NCI-H1436 treated with DMSO at 0.1 percent for 48 hours (cell line): ENCODE results near the gene PRMT1.
"Not testable (repeated sequence)": the region's sequence is repeated elsewhere in the genome, so short reads cannot be mapped to it uniquely, and the experiment has no call there.

Experiments used
- DNase-seq: peaks from one replicate; lab custom pipeline; 2025; lab: John Stamatoyannopoulos, UW

The PRMT1 gene

DNA sequence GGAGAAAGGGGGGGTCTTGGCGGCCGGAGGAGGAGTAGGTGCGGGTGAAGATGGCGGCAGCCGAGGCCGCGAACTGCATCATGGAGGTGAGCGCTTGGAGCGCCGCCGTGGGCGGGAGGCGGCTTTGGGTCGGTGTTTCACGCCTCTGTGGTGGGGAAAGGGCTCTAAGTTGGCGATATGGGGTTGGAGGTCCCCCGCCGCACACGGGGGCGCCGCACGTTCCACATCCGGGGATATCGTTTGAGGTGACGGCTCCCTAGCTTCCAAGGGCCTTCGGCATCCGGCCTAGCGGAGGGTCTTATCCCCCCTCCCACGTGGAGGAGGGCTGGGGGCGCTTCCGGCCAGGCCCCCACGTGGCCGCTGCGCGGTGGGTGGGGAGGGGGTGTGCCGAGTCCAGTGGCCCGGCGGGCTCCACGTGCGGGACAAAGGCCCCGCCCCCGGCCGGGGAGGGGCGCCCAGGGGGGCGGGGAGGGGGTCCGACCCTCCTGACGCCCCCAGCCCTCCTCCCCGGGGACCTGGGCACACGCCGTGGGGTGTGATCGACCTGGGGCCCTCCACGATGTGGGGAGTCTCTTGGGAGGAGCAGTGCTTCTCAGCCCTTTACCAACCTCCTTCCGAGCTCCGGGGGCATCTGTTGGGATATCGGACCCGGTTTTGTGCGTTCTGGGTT lies at the start of gene PRMT1:
PRMT1 (plus strand) TSS at position 41 of the 670 bp plus-strand sequence; CDS start at position 51, 10 bp downstream.
- no peak for DNase-seq

DNA sequence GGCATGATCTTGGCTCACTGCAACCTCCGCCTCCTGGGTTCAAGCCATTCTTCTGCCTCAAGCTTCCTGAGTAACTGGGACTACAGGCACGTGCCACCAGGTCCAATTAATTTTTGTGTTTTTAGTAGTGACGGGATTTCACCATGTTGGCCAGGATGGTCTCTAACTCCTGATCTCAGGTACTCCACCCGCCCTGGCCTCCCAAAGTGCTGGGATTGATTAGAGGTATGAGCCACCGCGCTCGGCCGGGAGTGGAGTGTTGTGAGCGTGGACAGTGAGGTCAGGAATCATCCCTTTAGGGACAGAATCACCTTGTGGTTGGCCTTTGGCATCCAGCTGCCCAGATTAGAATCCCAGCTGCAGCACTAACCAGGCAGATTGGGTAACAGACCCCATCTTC lies 47.4 kb upstream of the PRMT1 start:
- no peak for DNase-seq

- DNase-seq, result no peak
These were observed 46.0 kb upstream of the PRMT1 start for GRCh38 chr19:49631014-49631588.

DNA sequence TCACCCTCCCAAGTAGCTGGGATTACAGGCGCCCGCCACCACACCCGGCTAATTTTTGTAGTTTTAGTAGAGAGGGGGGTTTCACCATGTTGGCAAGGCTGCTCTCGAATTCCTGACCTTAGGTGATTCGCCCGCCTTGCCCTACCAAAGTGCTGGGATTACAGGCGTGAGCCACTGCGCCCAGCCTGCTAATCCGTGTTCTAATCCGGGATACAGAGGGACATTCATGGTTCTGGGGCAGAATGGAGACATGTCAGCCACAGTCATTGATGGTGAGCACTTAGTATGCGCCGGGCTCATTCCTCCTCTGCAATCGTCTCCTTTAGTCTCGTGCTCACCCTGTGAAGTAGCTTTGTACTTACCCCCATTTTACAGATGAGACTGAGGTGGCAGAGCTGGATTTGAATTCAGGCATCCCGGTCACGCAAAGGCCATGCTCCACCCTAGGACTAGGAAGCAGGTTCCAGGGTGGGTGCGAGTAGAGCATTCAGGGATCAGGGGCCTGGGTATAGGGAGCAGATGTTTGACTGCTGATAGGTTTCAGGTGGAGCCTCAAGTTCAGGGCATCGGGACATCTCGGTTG lies 45.4 kb upstream of the PRMT1 start:
- no peak for DNase-seq

- no peak for DNase-seq
These were observed 44.5 kb upstream of the PRMT1 start for GRCh38 chr19:49632576-49632975.

DNA sequence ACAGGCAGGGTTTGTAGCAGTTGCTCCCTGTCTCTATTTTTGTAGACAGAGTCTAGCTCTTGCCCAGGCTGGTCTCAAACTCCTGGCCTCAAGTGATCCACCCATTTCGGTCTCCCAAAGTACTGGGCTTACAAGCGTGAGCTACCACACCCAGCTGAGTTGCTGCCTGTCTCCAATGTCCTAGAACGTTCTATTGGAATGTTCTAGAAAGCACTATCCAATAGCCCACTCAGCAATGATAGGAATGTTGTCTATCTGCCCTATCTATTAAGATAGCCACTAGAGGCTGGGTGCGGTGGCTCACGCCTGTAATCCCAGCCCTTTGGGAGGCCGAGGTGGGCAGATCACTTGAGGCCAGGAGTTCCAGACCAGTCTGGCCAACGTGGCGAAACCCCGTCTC lies 43.8 kb upstream of the PRMT1 start:
- DNase-seq, result not testable (repeated sequence)

DNA sequence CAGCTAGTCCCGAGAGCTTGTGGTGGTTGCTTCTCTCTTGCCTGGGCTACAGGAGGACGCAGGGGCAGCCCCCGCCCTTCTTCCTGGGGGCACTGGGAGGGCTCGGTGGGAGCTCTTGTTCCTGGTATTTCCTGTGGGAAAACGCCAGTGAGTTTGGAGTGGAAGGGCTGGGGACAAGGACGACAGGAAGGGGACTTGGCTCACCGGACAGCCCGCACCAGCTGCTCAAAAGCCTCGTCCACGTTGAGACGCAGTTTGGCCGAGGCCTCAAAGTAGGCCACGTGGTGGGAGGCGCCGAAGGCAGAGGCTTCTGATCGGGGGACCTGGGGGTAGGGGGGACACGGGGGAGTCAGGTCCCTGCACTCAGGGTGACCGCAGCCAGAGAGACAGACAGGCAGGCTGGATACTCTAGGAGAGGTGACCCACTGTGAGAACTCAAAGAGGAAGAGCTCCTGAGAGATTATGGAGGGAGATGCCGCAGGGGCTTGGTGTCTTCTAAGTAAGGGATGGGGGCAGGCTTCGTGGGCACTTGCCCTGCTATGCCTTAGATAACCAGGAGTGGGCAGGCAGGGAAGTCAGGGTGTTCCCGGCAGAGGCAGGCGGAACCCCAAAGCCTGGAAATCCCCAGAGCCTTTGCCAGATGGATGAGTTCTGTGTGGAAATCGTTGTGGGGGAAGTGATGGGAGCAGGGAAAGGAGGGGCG lies 41.4 kb upstream of the PRMT1 start:
- no peak for DNase-seq

DNA sequence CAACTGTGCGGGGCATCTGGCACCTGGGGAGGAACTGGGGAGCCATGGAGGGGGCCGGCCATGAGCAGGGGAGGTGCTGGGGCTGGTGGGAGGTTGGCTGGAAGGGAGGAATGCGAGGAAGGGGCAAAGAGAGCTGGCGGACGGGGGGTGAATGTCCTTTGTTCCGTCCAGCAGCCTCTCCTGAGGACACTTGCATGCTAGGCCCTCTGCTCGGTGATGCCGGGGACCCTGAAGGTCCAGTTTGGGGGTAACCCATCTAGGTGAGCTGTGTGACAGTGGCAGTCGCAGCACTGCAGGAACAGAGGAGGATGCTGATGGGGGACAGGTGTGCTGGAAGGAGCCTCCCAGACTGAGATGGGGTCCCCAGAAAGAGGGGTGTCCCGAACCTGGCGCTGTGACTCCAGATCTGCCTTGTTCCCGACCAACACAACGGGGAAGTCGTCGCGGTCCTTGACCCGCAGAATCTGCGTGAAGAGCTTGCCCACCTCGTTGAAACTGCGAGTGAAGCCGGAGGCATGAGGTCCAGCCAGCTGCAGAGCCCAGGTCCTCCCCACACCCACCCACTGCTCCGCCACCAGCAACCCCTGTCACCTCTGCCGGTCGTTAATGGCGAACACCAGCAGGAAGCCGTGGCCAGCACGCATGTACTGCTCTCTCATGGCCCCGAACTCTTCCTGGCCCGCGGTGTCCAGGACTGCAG lies 40.7 kb upstream of the PRMT1 start:
- DNase-seq, result no peak

GRCh38 chr19:49637821-49638738 lies 39.0 kb upstream of the PRMT1 start:
- DNase-seq, result no peak

- no peak for DNase-seq
These were observed 37.5 kb upstream of the PRMT1 start for GRCh38 chr19:49639401-49640112.

GRCh38 chr19:49640113-49640898 lies 36.8 kb upstream of the PRMT1 start, which contains the start of gene RRAS:
RRAS (minus strand) TSS chr19:49640143; CDS start chr19:49640098, 45 bp downstream.
- peak; percentile 100 for DNase-seq

GRCh38 chr19:49641688-49642491 lies 35.2 kb upstream of the PRMT1 start, which contains the start of gene SCAF1:
SCAF1 (plus strand) TSS chr19:49642209; CDS start chr19:49645027, 2,818 bp downstream.
- peak; percentile 99 for DNase-seq

DNA sequence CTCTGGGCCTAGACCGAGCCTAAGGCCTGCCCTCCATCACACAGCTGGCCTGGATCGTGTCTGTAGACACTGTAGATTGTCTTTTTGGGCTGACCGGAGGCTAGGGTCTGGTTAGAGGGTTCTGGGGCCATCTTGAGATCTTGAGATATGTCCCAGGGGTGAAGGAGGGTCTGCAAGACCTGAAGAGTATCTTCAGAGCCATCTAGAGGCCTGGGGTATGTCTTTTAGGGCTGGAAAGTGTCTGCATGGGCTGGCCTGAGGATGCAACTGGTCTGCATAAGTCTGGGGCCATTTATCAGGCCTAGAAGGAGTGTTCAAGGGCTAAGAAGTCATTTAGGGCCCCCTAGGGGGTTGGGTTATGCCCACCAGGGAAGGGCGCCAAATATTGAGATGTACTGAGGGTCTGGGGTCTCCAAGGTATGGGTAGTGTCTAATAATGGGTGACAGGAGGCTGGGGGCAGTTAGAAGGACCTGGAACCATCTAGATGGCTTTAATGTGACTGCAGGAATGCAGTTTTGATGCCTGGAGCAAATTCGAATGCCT lies 34.5 kb upstream of the PRMT1 start:
- DNase-seq, result no peak

DNA sequence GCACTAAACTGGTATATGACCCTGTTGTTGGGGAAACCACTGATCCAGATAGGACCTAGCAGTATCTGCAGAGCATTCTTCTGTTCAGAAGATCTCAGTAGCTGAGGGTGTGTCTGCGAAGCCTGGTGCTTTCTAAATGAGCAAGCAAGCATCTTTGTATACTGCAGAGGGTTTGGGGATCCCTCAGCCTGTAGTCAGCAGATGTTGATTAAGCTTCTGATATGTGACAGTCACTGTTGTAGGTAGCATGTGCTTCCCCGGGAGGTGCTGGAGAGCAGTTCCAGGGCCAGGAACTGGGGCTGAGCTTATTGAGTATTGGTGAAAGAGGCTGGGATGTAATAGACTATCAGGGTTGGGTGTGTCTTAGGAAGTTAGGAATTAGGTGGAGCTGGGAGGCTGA lies 33.6 kb upstream of the PRMT1 start:
- no peak for DNase-seq

GRCh38 chr19:49645592-49645991 lies 31.5 kb upstream of the PRMT1 start:
- no peak for DNase-seq

DNA sequence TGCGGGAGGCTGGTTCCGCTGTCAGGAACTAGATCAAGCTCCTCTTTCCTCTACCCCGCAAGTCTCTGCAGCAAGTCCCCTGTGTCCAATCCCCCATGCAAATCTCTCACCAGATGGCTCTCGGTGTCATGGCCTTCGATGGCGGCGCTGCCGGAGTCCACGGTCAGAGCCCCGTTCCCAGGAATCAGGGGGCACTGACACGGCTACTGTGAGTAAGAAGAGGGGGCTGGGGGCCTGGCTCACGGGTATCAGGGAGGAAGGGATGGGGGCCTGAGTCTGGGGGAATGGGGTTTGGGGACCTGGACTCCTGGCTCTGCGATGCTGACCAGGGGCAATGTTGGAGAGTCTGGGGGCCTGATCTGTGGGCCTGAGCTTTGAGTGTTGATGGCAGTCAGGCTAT lies 31.1 kb upstream of the PRMT1 start:
- DNase-seq, result no peak

GRCh38 chr19:49646586-49646985 lies 30.5 kb upstream of the PRMT1 start:
- no peak for DNase-seq

- no peak for DNase-seq
These were observed 25.8 kb upstream of the PRMT1 start for GRCh38 chr19:49651029-49651819.
